HG02840 (cell line): Measurements from ENCODE around the gene FAS.

Source experiments
- ATAC-seq: cut with Tn5 transposase; IDR thresholded peaks from one replicate; pipeline ENCODE4 v1.9.1; 2021; ENCODE audit warnings: mild to moderate bottlenecking, moderate library complexity, moderate number of reproducible peaks; ENCODE audit not compliant: unreplicated experiment, low FRiP score

The FAS gene

DNA sequence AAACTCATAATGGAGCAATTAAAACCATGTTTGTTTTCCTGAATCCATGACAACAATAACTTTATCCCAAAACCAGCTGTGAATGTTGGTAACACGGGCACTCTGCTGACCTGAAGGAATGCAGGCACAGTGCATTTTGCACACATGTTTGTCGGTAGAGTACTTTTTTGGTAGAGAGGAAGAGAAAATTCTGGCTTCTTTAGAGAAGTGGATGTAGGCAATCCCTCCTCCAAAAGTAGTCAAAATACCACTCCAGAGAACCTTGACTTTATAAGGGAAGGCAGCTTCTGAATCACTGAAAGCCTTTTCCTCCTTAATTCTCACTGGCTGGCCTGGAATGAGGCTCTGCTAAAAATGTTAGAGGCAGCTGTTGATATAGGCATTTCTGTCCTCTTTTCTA, 22.2 kb upstream of the FAS start:
- no peak for ATAC-seq

DNA sequence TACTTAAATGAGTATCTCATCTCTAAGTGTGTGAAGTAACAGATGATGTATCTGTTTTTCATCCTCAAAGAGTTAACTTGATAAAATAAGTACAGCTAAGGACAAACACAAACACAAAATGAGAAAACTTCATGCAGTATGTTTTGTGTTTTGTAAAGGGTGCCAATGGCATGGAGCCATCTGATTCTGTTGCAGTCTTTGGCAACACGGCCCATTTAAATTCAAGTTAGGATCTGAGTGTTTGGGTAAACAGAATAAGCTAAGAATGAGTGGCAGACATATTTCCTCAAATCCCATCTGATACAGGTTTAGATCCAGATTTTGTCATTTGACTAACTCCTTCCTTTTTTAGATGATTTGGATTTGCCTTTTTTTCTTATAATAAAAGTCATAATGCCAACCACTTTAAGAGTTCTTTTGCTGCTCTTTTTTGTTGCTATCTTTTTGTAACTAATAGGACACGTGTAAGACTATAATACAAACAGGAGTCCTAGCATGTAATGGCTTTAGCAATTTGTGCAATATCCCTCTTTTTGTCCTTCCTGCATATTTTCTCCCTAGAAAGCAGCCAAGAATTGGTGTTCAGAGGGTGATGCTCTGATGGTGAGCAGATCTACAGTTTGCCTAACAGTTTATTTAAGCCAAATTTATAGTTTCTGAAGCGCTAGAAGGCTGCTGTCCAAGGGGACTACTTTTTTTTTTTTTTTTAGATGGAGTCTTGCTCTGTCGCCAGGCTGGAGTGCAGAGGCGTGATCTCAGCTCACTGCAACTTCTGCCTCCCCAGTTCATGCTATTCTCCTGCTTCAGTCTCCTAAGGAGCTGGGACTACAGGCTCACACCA, 19.2 kb upstream of the FAS start:
- no peak for ATAC-seq

- ATAC-seq, result no peak
Measured at GRCh38 chr10:88974012-88974411, 16.6 kb upstream of the FAS start.

DNA sequence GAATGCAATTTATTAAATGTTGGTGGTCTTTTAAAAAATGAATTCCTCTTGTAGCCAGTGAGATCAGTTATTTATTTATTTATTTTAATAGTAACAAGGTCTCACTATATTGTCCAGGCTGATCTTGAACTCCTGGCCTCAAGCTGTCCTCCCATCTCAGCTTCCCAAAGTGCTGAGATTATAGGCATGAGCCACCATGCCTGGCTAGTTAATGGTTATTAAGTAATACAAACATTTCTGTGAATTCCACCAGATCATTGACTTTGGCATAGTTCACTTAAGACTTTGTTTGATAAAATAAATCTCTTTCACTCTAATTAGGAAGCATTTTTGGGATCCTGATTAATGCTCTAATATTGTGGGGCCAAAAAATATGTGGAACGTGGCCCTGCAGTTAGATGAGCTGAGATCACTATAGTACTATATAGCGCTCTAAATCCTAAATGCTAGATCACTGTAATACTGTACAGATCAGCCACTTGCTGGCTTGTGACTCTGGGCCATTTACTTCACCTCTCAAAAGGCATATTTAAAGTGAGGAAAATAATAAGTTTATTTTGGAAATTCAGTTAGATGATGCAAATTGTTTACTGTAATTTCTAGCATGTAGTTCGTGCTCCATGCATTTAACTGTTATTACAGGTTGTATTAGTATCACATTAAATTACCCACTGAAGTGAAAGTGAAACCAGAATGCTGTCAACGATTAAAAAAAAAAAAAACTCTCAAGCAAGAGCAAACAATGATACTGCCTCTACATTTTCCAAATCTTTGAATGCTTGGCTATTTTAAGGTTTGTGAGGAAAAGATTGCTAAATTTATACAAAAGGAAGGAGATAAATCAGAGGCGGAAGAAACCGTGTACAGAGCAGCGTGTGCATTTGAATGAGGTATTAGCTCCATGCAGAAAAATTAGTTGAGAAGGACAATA, 15.9 kb upstream of the FAS start:
- no peak for ATAC-seq

GRCh38 chr10:88975377-88975720, 15.2 kb upstream of the FAS start:
- ATAC-seq, result no peak

DNA sequence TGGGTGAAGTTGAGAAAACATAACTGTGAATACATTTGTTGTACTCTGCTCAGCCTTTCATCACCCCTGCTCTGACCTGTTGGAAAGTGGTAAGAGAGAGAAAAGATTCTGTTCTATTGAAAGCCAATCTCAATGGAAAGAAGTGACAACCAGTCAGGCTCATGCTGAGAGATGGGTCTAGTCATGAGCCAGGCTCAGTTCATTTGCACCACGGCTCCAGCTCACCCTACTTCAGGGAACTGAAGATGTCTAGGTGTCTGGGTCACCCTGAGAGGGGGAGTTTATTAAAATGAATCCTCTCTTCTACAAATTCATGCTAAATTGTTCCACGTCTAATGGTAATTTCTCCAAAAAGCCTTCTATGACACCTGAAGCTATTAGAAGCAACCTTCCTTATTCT, 12.1 kb upstream of the FAS start:
- no peak for ATAC-seq

DNA sequence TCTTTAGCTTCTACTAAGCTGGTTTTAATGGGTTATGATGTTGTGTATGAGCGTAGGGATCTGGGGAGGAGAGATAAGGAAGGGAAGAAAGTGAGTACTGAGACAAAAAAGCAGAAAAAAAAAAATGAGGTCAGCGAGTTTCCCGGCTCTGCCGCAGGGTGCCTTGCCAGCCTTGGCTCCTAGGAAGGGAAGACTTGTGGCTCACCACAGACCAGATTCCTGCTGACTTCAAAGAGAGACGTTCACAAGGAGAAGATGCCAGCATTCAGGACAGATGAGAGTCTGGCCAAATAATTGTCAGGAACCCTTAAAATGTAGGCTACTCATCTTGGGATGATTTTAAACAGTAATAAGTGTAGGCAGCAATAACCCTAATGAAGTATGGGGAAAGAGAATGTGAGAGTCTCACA, 11.4 kb upstream of the FAS start:
- ATAC-seq, result no peak

GRCh38 chr10:88979603-88980002, 11.0 kb upstream of the FAS start:
- no peak for ATAC-seq

- no peak for ATAC-seq
Measured at GRCh38 chr10:88980247-88980646, 10.4 kb upstream of the FAS start.

DNA sequence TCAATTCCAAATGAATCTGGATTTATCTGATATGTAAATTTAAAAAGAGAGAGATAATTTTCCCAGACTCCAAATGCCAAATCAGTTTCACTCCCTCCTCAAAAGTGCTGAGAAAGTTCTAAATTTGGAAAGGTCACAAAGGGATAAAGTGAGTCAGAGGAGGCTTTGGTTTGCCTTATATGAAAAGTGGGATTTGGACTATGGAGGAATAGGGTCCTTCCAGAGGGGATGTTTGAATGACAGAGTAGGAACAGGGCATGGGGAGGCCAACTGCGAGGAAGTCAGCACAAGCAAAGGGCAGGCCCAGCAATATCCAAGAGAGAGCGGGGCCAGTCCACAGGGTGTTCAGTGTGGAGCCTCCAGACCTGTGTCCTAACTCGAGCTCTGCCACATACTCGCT, 9.8 kb upstream of the FAS start:
- no peak for ATAC-seq

GRCh38 chr10:88981435-88981834, 9.2 kb upstream of the FAS start:
- ATAC-seq, result no peak

GRCh38 chr10:88982366-88982765, 8.2 kb upstream of the FAS start:
- ATAC-seq, result no peak

DNA sequence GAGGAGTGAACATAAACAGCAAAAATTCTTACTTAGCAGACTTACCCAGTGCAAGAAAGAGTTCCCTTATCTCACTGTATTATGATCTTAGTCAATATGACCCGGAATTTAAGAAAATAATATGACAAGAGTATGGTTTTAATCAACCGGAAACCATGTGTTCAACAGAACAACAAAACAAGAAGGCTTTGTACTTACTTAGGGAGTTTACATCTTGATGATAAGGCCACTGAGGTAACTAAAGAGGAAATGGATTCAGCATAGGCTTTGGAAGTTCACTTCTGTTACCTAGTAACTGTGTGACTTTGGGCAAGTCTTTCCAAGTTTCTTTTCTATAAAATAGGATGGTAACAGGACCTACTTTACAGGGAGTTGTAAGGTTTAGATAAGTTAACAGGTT, 7.4 kb upstream of the FAS start:
- no peak for ATAC-seq

GRCh38 chr10:88983939-88984338, 6.7 kb upstream of the FAS start:
- ATAC-seq, result no peak

DNA sequence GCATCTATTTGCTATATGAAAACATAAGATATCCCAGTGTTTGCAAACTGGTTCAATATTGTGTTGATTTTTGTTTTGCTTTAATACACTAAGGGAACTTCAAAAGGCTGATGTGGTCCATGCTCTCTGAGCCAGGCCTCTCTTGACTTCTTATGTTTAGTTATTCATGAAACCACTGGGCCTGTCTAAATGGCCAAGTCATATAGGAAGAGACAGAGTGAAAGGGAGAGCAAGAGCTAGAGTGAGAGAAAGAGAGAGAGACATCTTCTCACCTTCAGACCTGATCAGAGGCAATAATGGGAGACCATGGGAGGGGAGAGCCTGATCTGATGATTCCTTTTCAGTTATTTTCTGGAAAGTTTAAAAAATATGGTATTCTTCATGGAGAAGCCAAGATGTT, 6.1 kb upstream of the FAS start:
- ATAC-seq, result no peak

DNA sequence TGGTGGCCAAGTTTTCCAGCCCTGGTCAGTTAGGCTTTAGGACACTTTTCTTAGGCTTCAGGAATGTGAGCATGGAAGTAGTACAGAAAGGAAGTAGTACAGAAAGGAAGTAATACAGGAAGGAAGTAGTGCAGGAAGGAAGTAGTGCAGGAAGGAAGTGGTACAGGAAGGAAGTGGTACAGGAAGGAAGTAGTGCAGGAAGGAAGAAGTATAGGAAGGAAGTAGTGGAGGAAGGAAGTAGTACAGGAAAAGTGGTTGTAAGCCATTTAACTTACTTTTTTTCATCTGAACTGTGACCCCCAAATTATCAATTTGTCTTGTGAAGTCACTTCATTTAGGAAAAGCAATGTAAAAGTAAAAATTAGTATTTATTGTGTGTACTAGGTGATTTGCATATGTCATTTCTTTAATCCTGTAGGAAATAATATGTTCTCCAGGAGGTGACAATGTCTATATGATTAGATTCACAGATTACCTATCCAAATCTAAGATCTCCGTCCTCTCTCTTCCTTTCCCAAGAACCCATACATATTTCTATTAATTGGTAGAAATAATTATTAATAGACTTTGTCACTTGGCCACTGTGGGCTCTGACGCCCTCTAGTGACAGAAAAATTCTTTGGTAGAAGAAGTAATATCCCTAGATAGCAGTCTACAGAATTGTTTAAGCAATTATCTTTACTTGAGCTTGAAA, 3.9 kb upstream of the FAS start:
- ATAC-seq, result no peak

GRCh38 chr10:88987243-88987725, 3.3 kb upstream of the FAS start:
- ATAC-seq, result no peak

- ATAC-seq, result no peak
Measured at GRCh38 chr10:88987840-88988239, 2.8 kb upstream of the FAS start.

GRCh38 chr10:88989423-88989822, 1.2 kb upstream of the FAS start:
- no peak for ATAC-seq

- ATAC-seq, result no peak
Measured at GRCh38 chr10:88989824-88990383, 694 bp upstream of the FAS start.
